A673 (cell line): Measurements from ENCODE around the gene NPTX1. TPM values are rescaled to one million over a fixed set of nuclear protein-coding genes. Genes with fewer than 3 reads are reported as not detected.

Source experiments
- BruUV-seq: library from RNA; stranded (reverse); fragments of 400-500 nt; replicated peaks from 2 replicates; lab custom pipeline; 2021; lab: Mats Ljungman, UMichigan
- CTCF ChIA-PET: fragments of 300-600 bp; sonication (Branson Sonifier 250); formaldehyde crosslinking; loops from one replicate; lab custom pipeline; 2022; ENCODE audit warnings: antibody characterized with exemption; lab: Charles Lee
- POLR2A ChIA-PET: fragments of 300-600 bp; sonication (Branson Sonifier 250); formaldehyde crosslinking; loops from one replicate; lab custom pipeline; 2022; ENCODE audit warnings: antibody characterized with exemption; ENCODE audit not compliant: low non-redundant PET; lab: Charles Lee
- DNase-seq: peaks from one replicate; pipeline ENCODE4 v3.0.0-alpha.2; 2015; ENCODE audit warnings: low spot score
- H3K27ac ChIP-seq: fragments of 200-600 bp; sonication (generic); 2 replicates; pipeline ENCODE4 v1.5.1; 2016; ENCODE audit warnings: mixed run types, low read depth, mild to moderate bottlenecking, mixed read lengths, antibody characterized with exemption, low read length; ENCODE audit not compliant: poor library complexity, severe bottlenecking
- H3K27me3 ChIP-seq: fragments of 200-600 bp; sonication (generic); replicated peaks from 2 replicates; pipeline ENCODE4 v1.6.1; 2017; ENCODE audit warnings: mixed run types, low read depth, mild to moderate bottlenecking, mixed read lengths, antibody characterized with exemption, low read length; ENCODE audit not compliant: insufficient read depth, poor library complexity
- H3K36me3 ChIP-seq: fragments of 200-600 bp; sonication (generic); 2 replicates; pipeline ENCODE4 v1.6.1; 2016; ENCODE audit warnings: mixed run types, mild to moderate bottlenecking, mixed read lengths, antibody characterized with exemption, low read length; ENCODE audit not compliant: insufficient read depth, poor library complexity, severe bottlenecking
- H3K4me1 ChIP-seq: fragments of 200-600 bp; sonication (generic); 2 replicates; pipeline ENCODE4 v1.6.1; 2017; ENCODE audit warnings: mixed run types, mild to moderate bottlenecking, mixed read lengths, antibody characterized with exemption, low read length; ENCODE audit not compliant: insufficient read depth, poor library complexity, severe bottlenecking
- H3K4me3 ChIP-seq: fragments of 200-600 bp; sonication (generic); 2 replicates; pipeline ENCODE4 v1.5.1; 2016; ENCODE audit warnings: low read depth, mixed run types, mild to moderate bottlenecking, mixed read lengths, low read length; ENCODE audit not compliant: poor library complexity, severe bottlenecking
- H3K9me3 ChIP-seq: fragments of 200-600 bp; sonication (generic); 2 replicates; pipeline ENCODE4 v1.6.1; 2016; ENCODE audit warnings: mixed run types, low read depth, mild to moderate bottlenecking, mixed read lengths, antibody characterized with exemption, low read length; ENCODE audit not compliant: poor library complexity, severe bottlenecking
- EZH2 ChIP-seq: fragments of 200-600 bp; sonication (generic); IDR thresholded peaks from 2 replicates; pipeline ENCODE4 v1.6.1; 2017; ENCODE audit warnings: borderline replicate concordance, low read depth, mild to moderate bottlenecking, mixed read lengths, antibody characterized with exemption, low read length; ENCODE audit not compliant: poor library complexity, severe bottlenecking
- intact Hi-C: fragments of 100-400 bp; cut with micrococcal nuclease; formaldehyde crosslinking; loops from one replicate; pipeline ENCODE4 v1.10.0; 2022; ENCODE audit not compliant: unreplicated experiment
- total RNA-seq: library from RNA; stranded (reverse); gene quantifications from 2 replicates; pipeline ENCODE4 v1.2.3, GENCODE V29; 2021
- TF ChIP-seq, protein P1 (sequence below): fragments of 300-800, 200-600 bp; sonication (generic); conservative IDR thresholded peaks from 2 replicates; pipeline ENCODE4 v1.5.1; 2017; ENCODE audit warnings: low read depth, mild to moderate bottlenecking, antibody characterized with exemption, low read length, moderate library complexity, mixed read lengths

Gene NPTX1
- total RNA-seq, 1 experiment from 2014 or later: 0.43 TPM

DNA sequence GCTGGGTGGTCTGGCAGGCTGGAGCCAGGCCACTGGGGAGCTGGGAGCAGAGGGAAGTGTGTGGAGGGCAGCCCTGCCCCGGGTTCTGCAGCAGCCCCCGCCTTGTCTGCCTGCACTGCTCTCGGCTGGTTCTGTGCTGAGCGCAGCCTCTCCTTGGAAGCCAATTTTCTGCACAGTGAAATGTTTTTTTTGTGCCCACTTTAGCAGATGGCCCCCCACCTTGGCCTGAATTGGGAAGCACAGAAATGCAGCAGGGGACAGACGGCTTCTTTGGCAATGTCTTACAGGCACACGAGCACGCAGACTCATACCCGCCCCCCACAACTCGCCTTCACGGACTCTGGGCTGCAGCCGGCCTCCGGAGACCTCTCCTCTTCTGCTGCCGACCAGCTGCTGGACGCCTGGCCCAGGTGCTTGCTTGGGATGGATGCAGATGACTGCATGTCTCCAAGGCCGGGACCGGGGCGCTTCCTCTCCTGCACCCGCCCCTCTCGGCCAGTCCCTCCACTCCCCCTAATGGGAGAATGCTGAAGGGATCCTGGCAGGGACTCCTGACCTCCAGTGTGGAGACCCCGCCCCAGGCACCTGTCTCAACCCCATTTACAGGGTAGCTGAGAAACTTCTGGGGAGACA lies 14.8 kb downstream of the NPTX1 start:
- Histone ChIP-seq H3K4me1 (no peaks in the 10 kb centered on the region), H3K9me3 (no peaks in the 10 kb centered on the region), H3K36me3 (no peaks in the 10 kb centered on the region), H3K4me3 (no peak overlapping the region), H3K27me3 (peaks cover 17% of the 10 kb centered on the region), H3K27ac (no peak overlapping the region)
- BruUV-seq: no TSS peak
- intact Hi-C loops: no loop called here
- DNase-seq: no peak
- ChIA-PET CTCF (no interaction called here), POLR2A (no interaction called here)
- TF ChIP-seq EZH2: no peak
- TF ChIP-seq, protein P1, sequence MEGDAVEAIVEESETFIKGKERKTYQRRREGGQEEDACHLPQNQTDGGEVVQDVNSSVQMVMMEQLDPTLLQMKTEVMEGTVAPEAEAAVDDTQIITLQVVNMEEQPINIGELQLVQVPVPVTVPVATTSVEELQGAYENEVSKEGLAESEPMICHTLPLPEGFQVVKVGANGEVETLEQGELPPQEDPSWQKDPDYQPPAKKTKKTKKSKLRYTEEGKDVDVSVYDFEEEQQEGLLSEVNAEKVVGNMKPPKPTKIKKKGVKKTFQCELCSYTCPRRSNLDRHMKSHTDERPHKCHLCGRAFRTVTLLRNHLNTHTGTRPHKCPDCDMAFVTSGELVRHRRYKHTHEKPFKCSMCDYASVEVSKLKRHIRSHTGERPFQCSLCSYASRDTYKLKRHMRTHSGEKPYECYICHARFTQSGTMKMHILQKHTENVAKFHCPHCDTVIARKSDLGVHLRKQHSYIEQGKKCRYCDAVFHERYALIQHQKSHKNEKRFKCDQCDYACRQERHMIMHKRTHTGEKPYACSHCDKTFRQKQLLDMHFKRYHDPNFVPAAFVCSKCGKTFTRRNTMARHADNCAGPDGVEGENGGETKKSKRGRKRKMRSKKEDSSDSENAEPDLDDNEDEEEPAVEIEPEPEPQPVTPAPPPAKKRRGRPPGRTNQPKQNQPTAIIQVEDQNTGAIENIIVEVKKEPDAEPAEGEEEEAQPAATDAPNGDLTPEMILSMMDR: no peak

DNA sequence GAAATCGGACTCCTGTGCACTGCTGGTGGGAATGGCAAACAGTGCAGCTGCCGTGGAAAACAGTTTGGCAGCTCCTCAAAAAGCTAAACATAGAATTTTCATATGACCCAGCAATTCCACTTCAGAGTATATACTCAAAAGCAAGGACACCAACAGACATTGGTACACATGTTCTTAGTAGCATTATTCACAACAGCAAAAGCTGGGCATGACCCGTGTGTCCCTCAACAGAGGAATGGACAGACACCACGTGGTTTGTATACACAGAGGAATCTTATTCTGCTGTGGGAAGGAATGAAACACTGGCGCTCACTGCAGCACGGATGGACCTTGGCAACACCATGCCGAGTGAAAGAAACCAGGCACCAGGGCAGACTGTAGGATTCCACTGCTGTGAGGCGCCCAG lies 16.0 kb downstream of the NPTX1 start:
- intact Hi-C loops: no loop called here
- Histone ChIP-seq H3K27me3 (peaks cover 5% of the 10 kb centered on the region), H3K36me3 (no peaks in the 10 kb centered on the region), H3K9me3 (no peaks in the 10 kb centered on the region), H3K4me1 (no peaks in the 10 kb centered on the region), H3K4me3 (no peak overlapping the region), H3K27ac (no peak overlapping the region)
- no TSS peak for BruUV-seq
- TF ChIP-seq, protein P1: no peak
- TF ChIP-seq EZH2: no peak
- POLR2A ChIA-PET: no interaction called here
- CTCF ChIA-PET: no interaction called here
- no peak for DNase-seq

DNA sequence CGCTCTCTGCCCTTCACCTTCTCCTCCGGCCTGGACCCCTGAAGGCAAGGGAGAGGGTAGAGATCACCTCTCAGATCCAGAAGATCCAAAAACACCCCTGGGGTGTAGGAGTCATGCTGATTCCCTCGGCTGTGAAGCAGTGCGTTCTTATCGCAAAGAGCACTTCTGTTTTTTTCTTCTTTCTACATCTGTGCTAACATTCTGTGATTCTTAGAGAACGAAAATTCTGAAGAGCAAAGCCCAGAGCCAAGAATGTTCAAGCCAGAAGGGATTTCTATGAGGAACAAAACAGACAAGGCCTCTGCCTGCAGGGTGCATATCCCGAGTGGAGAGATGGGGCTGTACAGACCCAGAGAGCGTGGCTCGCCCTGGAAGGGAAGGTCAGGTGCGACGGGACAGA lies 17.2 kb downstream of the NPTX1 start:
- TF ChIP-seq EZH2: no peak
- POLR2A ChIA-PET: no interaction called here
- Histone ChIP-seq H3K27me3 (no peaks in the 10 kb centered on the region), H3K36me3 (no peaks in the 10 kb centered on the region), H3K4me3 (no peak overlapping the region), H3K4me1 (no peaks in the 10 kb centered on the region), H3K9me3 (no peaks in the 10 kb centered on the region), H3K27ac (no peak overlapping the region)
- CTCF ChIA-PET: no interaction called here
- BruUV-seq: no TSS peak
- no peak for DNase-seq
- intact Hi-C loops: no loop called here

DNA sequence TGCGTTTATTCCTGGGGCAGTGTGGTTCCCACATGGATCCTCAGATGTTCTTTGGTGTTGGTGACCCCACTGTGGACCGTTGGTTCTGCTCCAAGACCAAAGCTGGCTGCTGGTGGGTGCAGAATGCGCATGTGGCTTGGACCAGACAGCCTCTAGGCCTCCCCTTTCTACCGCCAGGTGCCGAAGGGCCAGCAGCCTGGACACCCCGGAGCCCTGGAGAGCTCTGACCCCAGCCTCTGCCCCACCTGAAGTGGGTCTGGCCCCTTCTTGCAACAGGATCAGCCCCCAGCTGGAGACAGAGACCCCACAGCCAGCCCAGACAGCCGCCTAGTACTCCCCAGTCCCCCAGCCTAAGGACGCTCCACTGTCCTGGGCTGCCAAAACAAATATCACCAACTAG lies 18.4 kb downstream of the NPTX1 start:
- no peak overlapping the region for H3K27ac ChIP-seq
- H3K4me1 ChIP-seq: peaks cover 3% of the 10 kb centered on the region
- DNase-seq: no peak
- H3K27me3 ChIP-seq: no peaks in the 10 kb centered on the region
- no peaks in the 10 kb centered on the region for H3K36me3 ChIP-seq
- no peak overlapping the region for H3K4me3 ChIP-seq
- ChIA-PET POLR2A (no interaction called here), CTCF (no interaction called here)
- no TSS peak for BruUV-seq
- TF ChIP-seq EZH2: no peak
- TF ChIP-seq, protein P1: no peak
- no peaks in the 10 kb centered on the region for H3K9me3 ChIP-seq
- intact Hi-C loops: no loop called here
